ENCODE data around the gene GPR21. TPM values are rescaled to one million over a fixed set of nuclear protein-coding genes. Genes with fewer than 3 reads are reported as not detected.

Gene GPR21
- total RNA-seq (2014; rRNA removed; shearing (Covaris generic)): 0.90 and 1.9 TPM in 2 replicates
- 0.24 TPM in 1 of 2 replicates, not detected in the other for polyA plus RNA-seq (2016; fragmentation: Nextera tagmentation; extraction: Ambion mirVana)
- long read RNA-seq: 0 reads

GRCh38 chr9:123033352-123033751, at the start of gene GPR21:
Gene GPR21, plus strand, starts transcription at chr9:123033667. Its CDS starts 900 bp downstream, at chr9:123034567.
- Histone ChIP-seq H4K20me1 (replicated peaks; ENCODE audit: insufficient read depth) (no peaks in the 10 kb centered on the region), H2AFZ (no peak within 1 kb of the TSS), H3K36me3 (ENCODE audit: insufficient read depth) (no peaks in the 10 kb centered on the region), H3K79me2 (replicated peaks; ENCODE audit: insufficient read depth) (no peaks in the 10 kb centered on the region), H3K4me2 (no peak within 1 kb of the TSS), H3K4me3 (no peak within 1 kb of the TSS), H3K27ac (ENCODE audit: low read depth) (no peak within 1 kb of the TSS), H3F3A (replicated peaks; ENCODE audit: low read depth) (no peaks in the 10 kb centered on the region), H3K9me2 (ENCODE audit: insufficient read depth) (no peaks in the 10 kb centered on the region), H3K4me1 (ENCODE audit: insufficient read depth) (no peaks in the 10 kb centered on the region), H3K27me3 (ENCODE audit: insufficient read depth) (no peaks in the 10 kb centered on the region)
- DNase-seq (ENCODE audit: low spot score): peak; percentile 17
- H3K27ac Mint-ChIP-seq: no peak within 1 kb of the TSS
- no peaks in the 10 kb centered on the region for H3K9me3 Mint-ChIP-seq
- H3K27me3 Mint-ChIP-seq (ENCODE audit: insufficient read depth, low read depth, poor library complexity): no peaks in the 10 kb centered on the region
- ATAC-seq: no peak
- peaks cover 7% of the 10 kb centered on the region for H3K4me1 Mint-ChIP-seq
- no peak within 1 kb of the TSS for H3K4me3 Mint-ChIP-seq
- H3K36me3 Mint-ChIP-seq (ENCODE audit: low read depth): peaks cover 3% of the 10 kb centered on the region; the same call in 1 of the 3 replicates
- TF ChIP-seq POLR2AphosphoS5 (IDR thresholded peaks at IDR 0.05; ENCODE audit: low read depth) (no peak), EZH2phosphoT487 (IDR thresholded peaks at IDR 0.05; ENCODE audit: unreplicated experiment) (no peak), JUNB (IDR thresholded peaks at IDR 0.05; ENCODE audit: unreplicated experiment) (no peak), ETS1 (IDR thresholded peaks at IDR 0.05) (no peak), ZNF462 (CRISPR knock-in tag; IDR thresholded peaks at IDR 0.05) (no peak), ZNF331 (CRISPR knock-in tag; IDR thresholded peaks at IDR 0.05; ENCODE audit: low read depth) (no peak), EZH2 (IDR thresholded peaks at IDR 0.05; ENCODE audit: low read depth, unreplicated experiment) (no peak), REST (IDR thresholded peaks at IDR 0.05; ENCODE audit: unreplicated experiment) (no peak), ZNF114 (CRISPR knock-in tag; IDR thresholded peaks at IDR 0.05) (no peak), CREB1 (CRISPR knock-in tag; IDR thresholded peaks at IDR 0.05; ENCODE audit: low read depth) (no peak), NANOG (IDR thresholded peaks at IDR 0.05; ENCODE audit: borderline replicate concordance) (no peak), STAT1 (IDR thresholded peaks at IDR 0.05; ENCODE audit: unreplicated experiment) (no peak), CTCF (conservative IDR thresholded peaks at IDR 0.05; ENCODE audit: low read depth in 2 of 2) (no peak)
